ENCODE results near the gene SYCP2L.

SYCP2L gene

GRCh38 chr6:10954590-10955010 lies 67.7 kb downstream of the SYCP2L start:
- H3K9me3 ChIP-seq (ENCODE audit: control insufficient read depth, insufficient read depth, low read length): no peaks in the 10 kb centered on the region

GRCh38 chr6:10956776-10957175 lies 69.9 kb downstream of the SYCP2L start:
- no peaks in the 10 kb centered on the region; the same call in 1 of the 2 replicates for H3K36me3 ChIP-seq (ENCODE audit: insufficient read depth, low read length)
- no peaks in the 10 kb centered on the region for H3K9me3 ChIP-seq (ENCODE audit: control insufficient read depth, insufficient read depth, low read length)
- H3K9ac ChIP-seq (ENCODE audit: low read depth, low read length): no peak overlapping the region
- peaks cover 8% of the 10 kb centered on the region; the same call in 1 of the 2 replicates for H3K4me1 ChIP-seq (ENCODE audit: insufficient read depth, low read length)

More at GRCh38 chr6:10954590-10955010, 67.7 kb downstream of the SYCP2L start:
- Histone ChIP-seq H3K9ac (ENCODE audit: low read depth, low read length) (no peak overlapping the region), H3K4me1 (ENCODE audit: insufficient read depth, low read length) (peaks cover 10% of the 10 kb centered on the region; the same call in 1 of the 2 replicates), H3K36me3 (ENCODE audit: insufficient read depth, low read length) (no peaks in the 10 kb centered on the region; the same call in 1 of the 2 replicates)

- H3K4me1 ChIP-seq (ENCODE audit: insufficient read depth, low read length): 0 out of 2 replicates have a peak, but pooled peaks cover 7% of the 10 kb centered on the region
- no peaks in the 10 kb centered on the region for H3K9me3 ChIP-seq (ENCODE audit: control insufficient read depth, insufficient read depth, low read length)
- H3K36me3 ChIP-seq (ENCODE audit: insufficient read depth, low read length): no peaks in the 10 kb centered on the region; the same call in 1 of the 2 replicates
- no peak overlapping the region for H3K9ac ChIP-seq (ENCODE audit: low read depth, low read length)
Observed at GRCh38 chr6:10957414-10957886, 70.6 kb downstream of the SYCP2L start.

GRCh38 chr6:10960171-10960570 lies 73.3 kb downstream of the SYCP2L start:
- Histone ChIP-seq H3K9me3 (ENCODE audit: control insufficient read depth, insufficient read depth, low read length) (no peaks in the 10 kb centered on the region), H3K4me1 (ENCODE audit: insufficient read depth, low read length) (peaks cover 6% of the 10 kb centered on the region; the same call in 1 of the 2 replicates), H3K9ac (ENCODE audit: low read depth, low read length) (no peak overlapping the region), H3K36me3 (ENCODE audit: insufficient read depth, low read length) (peaks cover under 1% of the 10 kb centered on the region; the same call in 1 of the 2 replicates)

- H3K4me1 ChIP-seq (ENCODE audit: insufficient read depth, low read length): peaks cover 6% of the 10 kb centered on the region; the same call in 1 of the 2 replicates
- H3K36me3 ChIP-seq (ENCODE audit: insufficient read depth, low read length): peaks cover 3% of the 10 kb centered on the region; the same call in 1 of the 2 replicates
- no peaks in the 10 kb centered on the region; the same call in 1 of the 2 replicates for H3K9me3 ChIP-seq (ENCODE audit: control insufficient read depth, insufficient read depth, low read length)
- no peak overlapping the region for H3K9ac ChIP-seq (ENCODE audit: low read depth, low read length)
Observed at GRCh38 chr6:10961837-10962236, 75.0 kb downstream of the SYCP2L start.

GRCh38 chr6:10962673-10963072 lies 75.8 kb downstream of the SYCP2L start:
- H3K4me1 ChIP-seq (ENCODE audit: insufficient read depth, low read length): peaks cover 6% of the 10 kb centered on the region; the same call in 1 of the 2 replicates
- H3K9ac ChIP-seq (ENCODE audit: low read depth, low read length): no peak overlapping the region
- H3K36me3 ChIP-seq (ENCODE audit: insufficient read depth, low read length): peaks cover 3% of the 10 kb centered on the region; the same call in 1 of the 2 replicates
- H3K9me3 ChIP-seq (ENCODE audit: control insufficient read depth, insufficient read depth, low read length): no peaks in the 10 kb centered on the region; the same call in 1 of the 2 replicates

GRCh38 chr6:10963113-10963512 lies 76.3 kb downstream of the SYCP2L start:
- H3K4me1 ChIP-seq (ENCODE audit: insufficient read depth, low read length): peaks cover 6% of the 10 kb centered on the region; the same call in 1 of the 2 replicates
- no peak overlapping the region for H3K9ac ChIP-seq (ENCODE audit: low read depth, low read length)
- H3K36me3 ChIP-seq (ENCODE audit: insufficient read depth, low read length): peaks cover 3% of the 10 kb centered on the region; the same call in 1 of the 2 replicates
- no peaks in the 10 kb centered on the region; the same call in 1 of the 2 replicates for H3K9me3 ChIP-seq (ENCODE audit: control insufficient read depth, insufficient read depth, low read length)

GRCh38 chr6:10964684-10965083 lies 77.8 kb downstream of the SYCP2L start:
- Histone ChIP-seq H3K36me3 (ENCODE audit: insufficient read depth, low read length) (peaks cover 3% of the 10 kb centered on the region; the same call in 1 of the 2 replicates), H3K4me1 (ENCODE audit: insufficient read depth, low read length) (peaks cover 6% of the 10 kb centered on the region; the same call in 1 of the 2 replicates), H3K9me3 (ENCODE audit: control insufficient read depth, insufficient read depth, low read length) (no peaks in the 10 kb centered on the region; the same call in 1 of the 2 replicates), H3K9ac (ENCODE audit: low read depth, low read length) (no peak overlapping the region)

- H3K4me1 ChIP-seq (ENCODE audit: insufficient read depth, low read length): no peaks in the 10 kb centered on the region
- peaks cover 3% of the 10 kb centered on the region; the same call in 1 of the 2 replicates for H3K36me3 ChIP-seq (ENCODE audit: insufficient read depth, low read length)
- H3K9ac ChIP-seq (ENCODE audit: low read depth, low read length): no peak overlapping the region
- no peaks in the 10 kb centered on the region; the same call in 1 of the 2 replicates for H3K9me3 ChIP-seq (ENCODE audit: control insufficient read depth, insufficient read depth, low read length)
Observed at GRCh38 chr6:10968776-10969175, 81.9 kb downstream of the SYCP2L start.

- Histone ChIP-seq H3K36me3 (ENCODE audit: insufficient read depth, low read length) (no peaks in the 10 kb centered on the region; the same call in 1 of the 2 replicates), H3K9me3 (ENCODE audit: control insufficient read depth, insufficient read depth, low read length) (no peaks in the 10 kb centered on the region; the same call in 1 of the 2 replicates), H3K4me1 (ENCODE audit: insufficient read depth, low read length) (no peaks in the 10 kb centered on the region), H3K9ac (ENCODE audit: low read depth, low read length) (no peak overlapping the region)
Observed at GRCh38 chr6:10970731-10971130, 83.9 kb downstream of the SYCP2L start.

- H3K36me3 ChIP-seq (ENCODE audit: insufficient read depth, low read length): no peaks in the 10 kb centered on the region; the same call in 1 of the 2 replicates
- H3K4me1 ChIP-seq (ENCODE audit: insufficient read depth, low read length): no peaks in the 10 kb centered on the region
- no peak overlapping the region for H3K9ac ChIP-seq (ENCODE audit: low read depth, low read length)
- no peaks in the 10 kb centered on the region for H3K9me3 ChIP-seq (ENCODE audit: control insufficient read depth, insufficient read depth, low read length)
Observed at GRCh38 chr6:10972196-10972595, 85.3 kb downstream of the SYCP2L start.

GRCh38 chr6:10976571-10976970 lies 89.7 kb downstream of the SYCP2L start:
- Histone ChIP-seq H3K4me1 (ENCODE audit: insufficient read depth, low read length) (no peaks in the 10 kb centered on the region), H3K9ac (ENCODE audit: low read depth, low read length) (no peak overlapping the region), H3K36me3 (ENCODE audit: insufficient read depth, low read length) (no peaks in the 10 kb centered on the region), H3K9me3 (ENCODE audit: control insufficient read depth, insufficient read depth, low read length) (no peaks in the 10 kb centered on the region)

- no peak overlapping the region for H3K9ac ChIP-seq (ENCODE audit: low read depth, low read length)
- H3K9me3 ChIP-seq (ENCODE audit: control insufficient read depth, insufficient read depth, low read length): no peaks in the 10 kb centered on the region
- H3K36me3 ChIP-seq (ENCODE audit: insufficient read depth, low read length): no peaks in the 10 kb centered on the region
- no peaks in the 10 kb centered on the region for H3K4me1 ChIP-seq (ENCODE audit: insufficient read depth, low read length)
Observed at GRCh38 chr6:10977231-10977968, 90.5 kb downstream of the SYCP2L start.

GRCh38 chr6:10979603-10980002 lies 92.8 kb downstream of the SYCP2L start:
- Histone ChIP-seq H3K4me1 (ENCODE audit: insufficient read depth, low read length) (no peaks in the 10 kb centered on the region), H3K36me3 (ENCODE audit: insufficient read depth, low read length) (no peaks in the 10 kb centered on the region), H3K9ac (ENCODE audit: low read depth, low read length) (no peak overlapping the region), H3K9me3 (ENCODE audit: control insufficient read depth, insufficient read depth, low read length) (no peaks in the 10 kb centered on the region)

Data from ES-I3 (cell line).